Astrocyte of the spinal cord (primary cell): ENCODE data around the gene PDK4.
"Not testable (repeated sequence)": the region's sequence is repeated elsewhere in the genome, so short reads cannot be mapped to it uniquely, and the experiment has no call there.

Experiments
- DNase-seq: peaks from one replicate; pipeline ENCODE4 v3.0.0; 2011; ENCODE audit warnings: low read depth, low spot score
- H3K4me3 ChIP-seq: 2 replicates; pipeline ENCODE4 v1.5.1; 2011; ENCODE audit warnings: low read depth, mild to moderate bottlenecking, low read length, moderate library complexity
- in situ Hi-C: cut with HindIII; loops from 2 replicates; pipeline ENCODE4 v1.10.0; 2017; ENCODE audit warnings: low sequenced_read_pairs
- TF ChIP-seq, protein P1 (sequence below): IDR thresholded peaks from 2 replicates; pipeline ENCODE4 v1.5.1; 2012; ENCODE audit warnings: low read depth, mild to moderate bottlenecking, low read length, inconsistent platforms

Gene PDK4

DNA sequence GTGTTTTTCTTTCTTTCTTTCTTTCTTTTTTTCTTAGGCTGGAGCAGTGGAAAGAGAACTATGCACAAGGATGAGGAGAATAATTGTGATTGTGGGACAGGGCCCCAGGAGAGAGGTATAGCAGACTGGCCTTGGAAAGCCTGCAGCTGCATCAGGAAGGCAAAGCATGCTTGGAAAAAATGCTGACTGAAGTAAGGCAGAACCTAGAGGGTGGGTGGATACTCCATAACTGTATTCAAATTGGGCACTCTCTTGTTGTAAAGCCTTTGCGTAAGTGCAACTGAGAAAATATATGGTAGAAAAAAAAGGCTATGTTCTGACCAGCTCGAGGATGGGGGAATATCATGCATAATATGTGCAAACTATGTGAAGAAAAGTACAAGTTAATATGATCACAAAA, 39.5 kb downstream of the PDK4 start:
- TF ChIP-seq, protein P1, sequence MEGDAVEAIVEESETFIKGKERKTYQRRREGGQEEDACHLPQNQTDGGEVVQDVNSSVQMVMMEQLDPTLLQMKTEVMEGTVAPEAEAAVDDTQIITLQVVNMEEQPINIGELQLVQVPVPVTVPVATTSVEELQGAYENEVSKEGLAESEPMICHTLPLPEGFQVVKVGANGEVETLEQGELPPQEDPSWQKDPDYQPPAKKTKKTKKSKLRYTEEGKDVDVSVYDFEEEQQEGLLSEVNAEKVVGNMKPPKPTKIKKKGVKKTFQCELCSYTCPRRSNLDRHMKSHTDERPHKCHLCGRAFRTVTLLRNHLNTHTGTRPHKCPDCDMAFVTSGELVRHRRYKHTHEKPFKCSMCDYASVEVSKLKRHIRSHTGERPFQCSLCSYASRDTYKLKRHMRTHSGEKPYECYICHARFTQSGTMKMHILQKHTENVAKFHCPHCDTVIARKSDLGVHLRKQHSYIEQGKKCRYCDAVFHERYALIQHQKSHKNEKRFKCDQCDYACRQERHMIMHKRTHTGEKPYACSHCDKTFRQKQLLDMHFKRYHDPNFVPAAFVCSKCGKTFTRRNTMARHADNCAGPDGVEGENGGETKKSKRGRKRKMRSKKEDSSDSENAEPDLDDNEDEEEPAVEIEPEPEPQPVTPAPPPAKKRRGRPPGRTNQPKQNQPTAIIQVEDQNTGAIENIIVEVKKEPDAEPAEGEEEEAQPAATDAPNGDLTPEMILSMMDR: no peak
- no peak for DNase-seq
- in situ Hi-C loops: no loop called here
- no peak overlapping the region for H3K4me3 ChIP-seq

DNA sequence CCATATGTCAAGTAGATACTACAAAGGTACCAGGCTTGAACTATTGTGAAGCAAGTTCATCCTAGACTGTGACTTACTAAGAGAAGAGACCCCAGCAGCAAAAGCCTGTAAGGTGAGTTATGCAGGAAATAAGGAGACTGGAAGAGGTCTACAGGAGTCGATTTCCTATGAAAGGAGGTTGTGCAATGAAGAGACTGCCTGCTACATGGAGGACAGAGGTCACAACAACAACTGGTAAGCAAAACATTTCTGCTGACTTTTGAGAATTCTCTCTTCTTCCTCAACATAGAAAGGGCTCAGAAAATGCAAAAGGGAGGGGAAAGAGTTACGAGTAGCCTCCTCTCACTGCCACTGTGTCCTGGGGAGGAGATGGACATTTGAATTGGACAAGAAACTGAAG, 42.4 kb downstream of the PDK4 start:
- H3K4me3 ChIP-seq: no peak overlapping the region
- TF ChIP-seq, protein P1: no peak
- in situ Hi-C loops: no loop called here
- no peak for DNase-seq

DNA sequence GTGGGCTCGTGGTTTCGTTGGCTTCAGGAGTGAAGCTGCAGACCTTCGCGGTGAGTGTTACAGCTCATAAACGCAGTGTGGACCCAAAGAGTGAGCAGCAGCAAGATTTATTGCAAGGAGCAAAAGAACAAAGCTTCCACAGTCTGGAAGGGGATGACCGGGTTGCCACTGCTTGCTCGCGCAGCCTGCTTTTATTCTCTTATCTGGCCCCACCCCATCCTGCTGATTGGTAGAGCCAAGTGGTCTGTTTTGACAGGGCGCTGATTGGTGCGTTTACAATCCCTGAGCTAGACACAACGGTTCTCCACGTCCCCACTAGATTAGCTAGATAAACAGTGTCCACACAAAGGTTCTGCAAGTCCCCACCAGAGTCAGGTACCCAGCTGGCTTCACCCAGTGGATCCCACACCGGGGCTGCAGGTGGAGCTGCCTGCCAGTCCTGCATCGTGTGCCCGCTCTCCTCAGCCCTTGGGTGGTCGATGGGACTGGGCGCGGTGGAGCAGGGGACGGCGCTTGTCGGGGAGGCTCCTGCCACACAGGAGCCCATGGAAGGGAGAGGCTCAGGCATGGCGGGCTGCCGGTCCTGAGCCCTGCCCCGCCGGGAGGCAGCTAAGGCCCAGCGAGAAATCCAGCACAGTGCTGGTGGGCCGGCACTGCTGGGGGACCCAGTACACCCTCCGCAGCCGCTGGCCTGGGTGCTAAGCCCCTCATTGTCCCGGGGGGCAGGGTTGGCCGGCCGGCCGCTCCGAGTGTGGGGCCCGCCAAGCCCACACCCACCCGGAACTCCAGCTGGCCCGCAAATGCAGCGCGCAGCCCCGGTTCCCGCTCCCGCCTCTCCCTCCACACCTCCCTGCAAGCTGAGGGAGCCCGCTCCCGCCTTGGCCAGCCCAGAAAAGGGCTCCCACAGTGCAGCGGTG, 44.0 kb downstream of the PDK4 start:
- DNase-seq, in situ Hi-C loops: not testable (repeated sequence)

DNA sequence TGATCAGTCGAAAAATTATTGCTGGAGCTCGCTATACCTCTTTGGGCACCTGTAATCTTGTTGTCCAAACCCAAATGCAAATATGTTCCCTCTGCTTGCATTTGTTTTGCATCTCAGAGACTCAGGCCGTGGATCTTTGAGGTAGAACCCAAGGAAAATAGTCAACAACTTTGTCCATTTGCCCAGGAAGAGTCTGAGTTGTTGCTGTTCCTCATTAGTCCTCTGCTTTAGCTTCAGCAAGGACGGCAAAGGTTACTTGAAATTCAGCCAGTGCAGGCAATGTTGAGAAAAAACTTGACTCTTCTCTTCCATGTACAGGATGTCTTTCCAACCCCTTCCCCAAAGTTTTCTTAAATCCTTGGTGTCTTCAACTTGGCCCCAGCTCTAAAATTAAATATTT, 45.8 kb downstream of the PDK4 start:
- H3K4me3 ChIP-seq: no peak overlapping the region
- no peak for DNase-seq
- in situ Hi-C loops: no loop called here
- TF ChIP-seq, protein P1: no peak

More for the DNA sequence above, 44.0 kb downstream of the PDK4 start:
- not testable (repeated sequence) for H3K4me3 ChIP-seq

DNA sequence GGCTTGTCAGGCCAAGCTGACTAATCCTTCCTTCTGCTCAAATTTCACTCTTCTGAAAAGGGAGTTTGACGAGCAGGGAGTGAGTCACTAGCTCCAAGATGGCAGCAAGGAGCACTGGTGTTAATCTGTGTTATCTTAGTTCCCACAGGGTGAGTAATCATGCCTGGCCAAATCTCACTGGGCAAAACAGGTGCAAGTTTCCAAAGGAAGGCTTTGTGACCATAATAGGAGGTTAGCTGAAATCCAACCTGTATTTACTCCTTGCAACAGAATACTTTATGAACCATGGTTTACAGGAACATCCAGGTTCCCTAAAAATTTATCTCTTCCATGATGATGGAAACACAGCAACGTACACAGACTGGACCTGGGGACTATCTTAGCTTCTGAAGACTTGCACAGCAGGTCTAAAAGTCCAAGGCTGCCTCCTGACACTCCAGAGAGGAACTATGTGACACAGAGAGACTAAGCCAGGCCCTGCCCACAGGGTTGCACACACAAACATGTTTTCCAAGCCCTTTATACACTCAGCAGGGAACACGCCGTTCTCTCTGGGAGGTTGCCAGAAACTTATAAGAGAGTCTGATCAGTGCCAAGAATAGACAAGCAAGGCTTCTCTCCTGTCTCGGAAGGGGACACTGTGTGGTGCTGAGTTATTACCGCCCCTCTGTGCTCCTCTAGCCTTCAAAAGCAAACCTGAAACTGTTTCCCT, 46.3 kb downstream of the PDK4 start:
- in situ Hi-C loops: no loop called here
- TF ChIP-seq, protein P1: no peak
- peak; percentile 90 for DNase-seq
- no peak overlapping the region for H3K4me3 ChIP-seq

DNA sequence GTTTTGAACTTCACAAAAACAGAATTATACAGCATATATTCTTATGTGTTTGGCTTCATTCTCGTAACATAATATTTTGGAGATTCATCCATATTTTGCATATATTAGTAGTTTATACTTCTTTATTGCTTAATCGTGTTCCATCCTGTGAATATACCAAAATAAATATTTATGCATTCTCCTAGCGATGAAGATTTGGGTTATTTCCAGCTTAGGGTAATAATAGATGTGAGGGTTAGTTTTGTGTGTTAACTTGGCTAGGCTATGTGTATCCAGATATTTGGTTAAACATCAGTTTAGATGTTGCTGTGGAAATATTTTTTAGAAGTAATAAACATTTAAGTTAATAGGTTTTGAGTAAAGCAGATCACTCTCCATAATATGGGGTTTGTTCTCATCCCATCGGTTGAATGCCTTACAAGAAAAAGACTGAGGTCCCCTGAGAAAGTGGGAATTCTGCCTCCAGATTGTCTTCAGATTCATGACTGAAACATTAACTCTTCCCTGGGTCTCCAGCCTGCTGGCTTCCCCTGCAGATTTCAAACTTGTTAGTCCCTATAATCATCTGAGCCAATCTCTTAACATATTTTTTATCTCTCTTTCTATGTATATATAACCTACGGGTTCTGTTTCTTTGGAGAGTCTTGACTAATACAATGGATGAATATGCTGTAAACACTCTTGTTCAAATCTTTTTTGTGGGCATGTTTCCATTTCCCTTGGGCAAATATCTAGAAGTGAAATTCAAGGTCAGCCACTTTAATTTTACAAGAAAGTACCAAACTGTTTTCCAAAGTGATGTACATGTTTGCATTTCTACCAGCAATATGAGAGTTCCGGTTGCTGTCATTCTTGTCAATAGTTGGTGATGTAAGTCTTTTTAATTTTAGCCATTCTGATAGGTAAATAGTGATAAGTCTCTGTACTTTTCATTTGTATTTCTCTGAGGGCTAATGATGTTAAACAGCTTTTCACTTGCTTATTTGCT, 48.7 kb downstream of the PDK4 start:
- no peak for DNase-seq
- TF ChIP-seq, protein P1: no peak
- in situ Hi-C loops: no loop called here
- H3K4me3 ChIP-seq: no peak overlapping the region
